ENCODE data around the gene ANK3.

ANK3 gene

DNA sequence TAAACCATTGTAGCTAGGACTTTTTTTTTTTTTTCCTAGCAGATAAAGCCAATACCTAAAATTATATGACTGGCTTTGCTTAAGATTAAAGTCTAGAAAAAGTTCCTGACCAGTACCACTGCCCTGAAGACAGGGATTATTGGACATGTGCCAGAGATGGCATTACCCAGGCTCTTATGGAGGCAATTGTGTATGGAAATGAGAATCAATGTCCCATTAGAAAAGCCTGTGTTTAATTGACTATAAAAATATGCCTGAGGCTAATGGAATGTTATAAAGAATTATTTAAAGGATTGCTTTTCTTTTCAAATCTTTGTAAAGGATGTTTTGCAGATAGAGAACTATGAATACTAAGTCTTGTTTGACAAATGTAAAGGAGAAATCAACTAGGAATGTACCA, 196.7 kb downstream of the ANK3 start:
- DNase-seq (ENCODE audit: insufficient read length, low spot score), result no peak
- TF ChIP-seq POLR2A (IDR thresholded peaks at IDR 0.05; ENCODE audit: low read depth, low read length), result no peak
- FAIRE-seq, result no peak

DNA sequence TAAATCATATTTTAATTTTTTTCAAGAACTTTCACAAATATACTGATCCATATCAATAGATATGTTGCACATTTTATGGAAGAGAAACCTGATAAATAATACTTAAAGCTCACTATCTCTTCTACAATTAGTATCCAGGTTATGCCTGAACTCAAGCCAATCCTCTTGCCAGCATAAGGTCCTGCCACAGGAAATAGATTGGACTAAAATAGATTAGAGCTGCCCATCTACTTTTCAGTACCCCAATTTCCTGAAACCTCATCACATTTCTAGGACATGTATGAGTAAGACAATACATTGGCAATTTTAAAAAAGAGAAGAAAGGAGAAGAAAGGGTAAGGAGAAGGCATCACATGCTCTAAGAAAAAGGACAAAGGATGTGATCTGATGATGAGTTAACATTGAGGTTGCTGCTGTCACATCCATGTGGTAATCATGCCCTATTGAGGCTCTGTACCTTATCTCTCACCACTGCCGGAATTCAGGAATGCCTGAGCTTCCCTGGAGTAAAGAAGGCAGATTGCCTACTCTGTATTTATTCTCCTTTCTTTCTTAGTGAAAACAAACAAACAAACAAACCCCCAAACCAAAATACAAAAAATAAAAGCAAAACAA, 199.7 kb downstream of the ANK3 start:
- no peak for DNase-seq (ENCODE audit: insufficient read length, low spot score)
- FAIRE-seq, result no peak
- no peak for TF ChIP-seq POLR2A (IDR thresholded peaks at IDR 0.05; ENCODE audit: low read depth, low read length)

DNA sequence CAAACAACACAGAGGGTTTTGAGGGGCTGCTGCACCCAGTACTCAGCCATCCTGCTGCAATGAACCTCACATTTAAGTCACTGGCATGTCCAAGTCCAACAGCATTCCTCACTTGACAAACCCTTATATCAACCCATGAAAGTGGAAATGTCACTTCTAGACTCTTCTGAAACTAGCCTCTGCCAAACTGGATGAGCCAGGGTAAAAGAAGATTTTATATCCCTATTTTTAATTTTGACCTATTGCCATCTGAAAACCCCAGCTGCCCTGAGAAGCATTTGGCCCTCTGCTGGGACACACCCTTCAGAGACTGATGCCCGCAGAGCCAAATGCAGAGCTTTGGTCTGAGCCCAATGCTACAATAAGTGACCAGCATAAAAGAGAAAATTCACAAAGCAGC, 201.1 kb downstream of the ANK3 start:
- FAIRE-seq, result no peak
- no peak for TF ChIP-seq POLR2A (IDR thresholded peaks at IDR 0.05; ENCODE audit: low read depth, low read length)
- DNase-seq (ENCODE audit: insufficient read length, low spot score), result no peak

DNA sequence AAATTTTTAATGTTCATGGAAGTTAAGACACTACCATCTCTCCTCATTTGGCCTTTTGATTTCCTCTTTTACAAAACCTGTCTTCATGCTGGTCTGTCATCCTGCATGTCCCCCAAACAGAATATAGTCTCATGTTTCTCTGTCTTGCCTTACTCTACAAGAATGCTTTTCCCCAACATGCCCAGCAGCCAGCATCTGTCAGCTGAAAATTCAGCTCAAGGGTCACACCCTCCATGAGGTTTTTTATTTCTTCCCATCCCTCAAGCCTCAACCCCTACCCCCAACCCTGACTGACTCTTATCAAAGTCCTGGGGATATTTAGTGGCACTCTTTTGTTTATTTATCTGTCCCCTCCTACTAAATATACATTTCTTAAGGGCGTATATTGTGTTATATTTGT, 202.0 kb downstream of the ANK3 start:
- DNase-seq (ENCODE audit: insufficient read length, low spot score), result no peak
- no peak for FAIRE-seq

DNA sequence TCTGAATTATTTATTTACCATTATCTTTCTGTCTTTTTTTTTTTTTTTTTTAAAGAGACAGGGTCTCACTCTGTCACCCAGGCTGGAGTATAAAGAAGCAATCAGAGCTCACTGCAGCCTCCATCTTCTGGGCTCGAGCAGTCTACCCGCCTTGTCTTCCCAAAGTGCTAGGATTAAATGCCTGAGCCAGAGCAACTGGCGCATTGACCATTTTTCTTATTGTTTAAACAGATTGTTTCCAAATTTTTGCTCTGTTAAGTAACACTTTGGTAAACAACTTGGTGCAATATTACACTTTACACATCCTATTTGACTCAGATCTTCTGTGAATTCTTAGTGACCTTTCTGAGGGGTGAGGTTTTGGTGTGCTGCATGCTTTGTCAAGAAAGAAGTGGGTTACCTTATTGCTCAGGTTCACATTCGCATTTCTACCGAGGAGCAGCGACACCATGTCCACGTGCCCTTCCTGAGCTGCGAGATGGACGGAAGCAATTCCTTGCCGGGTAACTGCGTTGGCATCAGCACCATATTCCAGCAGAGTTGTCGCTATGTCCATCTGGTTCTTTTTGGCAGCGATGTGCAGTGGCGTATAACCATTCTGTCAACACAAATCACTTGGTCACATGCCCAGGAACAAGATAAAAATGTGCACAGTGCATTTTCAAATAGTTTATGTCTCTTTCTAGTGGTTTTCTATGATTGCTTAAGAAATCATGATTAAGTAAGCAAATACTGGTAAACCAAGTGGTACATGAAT, 203.2 kb downstream of the ANK3 start:
- no peak for TF ChIP-seq POLR2A (IDR thresholded peaks at IDR 0.05; ENCODE audit: low read depth, low read length)
- FAIRE-seq (peak; percentile 23), DNase-seq (ENCODE audit: insufficient read length, low spot score) (no peak)

More for the DNA sequence above, 202.0 kb downstream of the ANK3 start:
- no peak for TF ChIP-seq POLR2A (IDR thresholded peaks at IDR 0.05; ENCODE audit: low read depth, low read length)

DNA sequence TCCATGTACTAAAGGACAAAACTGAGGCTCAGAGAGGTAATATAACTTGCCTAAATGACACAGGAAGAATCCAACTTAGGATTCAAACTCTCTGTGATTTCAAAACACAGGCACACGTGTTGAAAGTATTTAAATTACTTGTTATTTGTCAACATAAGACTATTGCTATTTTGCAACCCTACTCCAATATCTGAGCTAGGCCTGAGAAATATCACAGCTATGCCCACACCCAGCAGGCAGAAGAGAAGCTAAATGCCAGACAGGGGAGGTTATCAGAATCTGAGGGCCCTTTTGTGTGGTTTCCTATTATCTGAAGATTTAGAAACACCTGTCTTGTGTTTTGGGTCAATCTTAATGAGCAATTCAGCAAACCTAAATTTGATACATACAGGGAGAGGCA, 204.3 kb downstream of the ANK3 start:
- FAIRE-seq (peak; percentile 58), DNase-seq (ENCODE audit: insufficient read length, low spot score) (no peak)

DNA sequence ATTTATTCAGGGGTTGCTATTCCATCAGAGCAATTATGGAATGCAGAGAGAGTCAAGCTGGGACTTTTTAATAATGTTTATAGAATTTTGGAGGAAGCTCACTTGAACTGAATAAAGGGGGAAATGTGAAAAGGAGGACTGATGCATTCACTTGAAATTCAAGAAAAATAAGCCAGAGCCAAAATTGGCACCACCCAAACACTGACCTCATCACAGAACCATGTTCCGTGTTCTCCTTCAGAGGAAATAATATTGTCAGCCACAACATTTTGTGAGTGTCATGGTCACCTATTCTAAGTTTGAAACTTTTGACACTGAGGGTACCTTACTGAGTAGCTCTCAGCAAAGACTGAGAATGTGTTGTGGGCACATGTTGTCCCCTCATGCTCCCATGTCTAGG, 207.0 kb downstream of the ANK3 start:
- peak; percentile 87 for FAIRE-seq
- no peak for DNase-seq (ENCODE audit: insufficient read length, low spot score)

More for the DNA sequence above, 204.3 kb downstream of the ANK3 start:
- no peak for TF ChIP-seq POLR2A (IDR thresholded peaks at IDR 0.05; ENCODE audit: low read depth, low read length)

DNA sequence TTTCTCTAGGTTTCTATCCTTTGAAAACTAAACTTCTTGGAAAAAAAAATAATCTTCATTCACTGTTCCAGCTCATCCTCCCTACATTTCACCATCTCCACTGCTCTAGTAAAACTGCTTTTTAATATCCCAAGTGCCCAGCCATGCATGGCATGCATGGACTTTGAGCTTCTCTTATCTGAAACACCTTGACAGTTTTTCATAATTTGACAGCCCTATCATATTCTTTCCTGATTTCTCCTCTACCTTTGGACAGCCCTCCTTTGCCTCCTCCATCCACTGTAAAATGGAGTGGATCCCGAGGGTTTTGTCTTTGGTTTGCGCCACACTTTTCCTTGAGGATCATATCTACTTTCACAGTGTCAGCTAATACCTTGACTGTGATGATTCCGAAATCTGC, 212.8 kb downstream of the ANK3 start:
- FAIRE-seq (no peak), DNase-seq (ENCODE audit: insufficient read length, low spot score) (no peak)
- TF ChIP-seq POLR2A (IDR thresholded peaks at IDR 0.05; ENCODE audit: low read depth, low read length), result no peak

More for the DNA sequence above, 207.0 kb downstream of the ANK3 start:
- no peak for TF ChIP-seq POLR2A (IDR thresholded peaks at IDR 0.05; ENCODE audit: low read depth, low read length)

DNA sequence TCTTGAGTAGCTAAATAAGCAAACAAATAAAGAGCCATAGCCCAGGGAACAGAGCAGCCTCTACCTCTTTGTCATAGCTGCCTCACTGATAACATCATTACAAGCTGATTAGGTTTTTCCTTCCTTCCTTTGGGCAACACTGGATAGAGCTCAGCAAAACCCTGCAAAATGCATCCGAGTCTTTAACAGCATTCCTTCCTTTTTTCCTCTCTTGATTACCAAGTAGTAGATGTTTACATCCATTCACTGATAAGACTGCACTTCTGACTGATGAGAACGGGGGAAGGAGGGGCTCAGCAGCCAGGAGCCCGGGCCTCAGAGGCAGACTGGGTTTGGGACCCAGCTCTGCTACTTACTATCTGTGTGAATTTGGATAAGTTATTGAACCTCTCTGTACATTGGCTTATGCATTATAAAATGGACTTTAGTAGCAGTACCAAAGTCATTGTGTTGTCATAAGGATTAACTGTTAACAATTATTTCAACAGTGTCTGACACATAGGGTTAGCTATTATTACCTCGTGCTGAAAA, 214.2 kb downstream of the ANK3 start:
- TF ChIP-seq POLR2A (IDR thresholded peaks at IDR 0.05; ENCODE audit: low read depth, low read length), result no peak
- DNase-seq (ENCODE audit: insufficient read length, low spot score), result no peak
- FAIRE-seq, result no peak

DNA sequence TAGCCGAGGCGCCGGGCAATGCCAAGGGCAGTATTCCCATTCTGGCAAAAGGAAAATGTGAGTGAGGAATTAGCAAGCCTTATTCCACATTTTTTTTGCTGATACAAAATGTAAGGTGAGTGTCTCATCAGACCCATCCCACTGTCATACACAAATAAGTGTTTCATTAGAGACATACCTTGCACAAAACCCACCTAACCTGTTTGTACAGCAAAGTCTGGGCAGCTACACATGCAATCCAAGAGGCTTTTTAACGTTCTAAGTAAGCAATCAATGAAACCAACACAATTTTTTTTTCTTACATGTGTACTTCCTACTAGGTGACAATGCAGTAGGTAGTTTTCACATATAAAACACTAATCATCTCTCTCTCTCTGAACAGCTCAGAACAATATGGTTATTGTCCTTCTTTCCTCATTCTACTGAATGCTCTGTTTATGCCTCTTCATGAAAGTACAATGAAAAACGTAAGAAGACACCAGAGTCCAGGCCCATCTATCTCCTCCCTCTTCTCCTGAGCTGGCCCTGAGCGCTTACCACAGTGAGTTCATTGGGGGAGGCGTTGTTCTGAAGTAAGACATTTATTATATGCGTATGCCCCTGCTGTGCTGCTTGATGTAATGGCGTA, 217.2 kb downstream of the ANK3 start:
- FAIRE-seq (peak; percentile 23), DNase-seq (ENCODE audit: insufficient read length, low spot score) (no peak)
- no peak for TF ChIP-seq POLR2A (IDR thresholded peaks at IDR 0.05; ENCODE audit: low read depth, low read length)

DNA sequence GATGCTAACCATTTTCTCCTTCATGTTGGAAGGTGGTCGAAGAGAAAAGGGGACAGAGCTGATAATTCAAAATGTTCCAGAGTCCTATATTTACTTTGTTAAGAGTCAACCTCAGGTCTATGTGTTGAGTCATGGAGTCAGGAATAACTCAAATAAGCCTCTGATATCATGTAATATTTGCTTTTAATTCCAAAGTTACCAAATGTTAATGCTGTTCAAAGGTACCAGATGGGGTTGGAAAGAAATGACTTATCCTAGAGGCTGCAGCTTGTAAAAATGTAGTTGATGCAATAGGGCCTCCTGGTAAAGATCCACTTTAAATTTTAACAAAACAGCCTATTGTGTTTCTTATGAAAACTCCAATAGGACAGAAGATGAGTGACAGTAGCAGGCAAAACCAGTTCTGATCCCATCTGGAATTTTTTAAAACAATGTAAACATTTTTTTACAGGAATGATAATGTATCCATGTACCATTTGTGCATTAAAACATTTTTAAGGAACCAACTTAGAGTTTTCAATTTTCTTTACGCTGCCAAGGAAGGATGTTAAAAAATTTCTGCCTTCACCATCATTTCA, 218.2 kb downstream of the ANK3 start:
- DNase-seq (ENCODE audit: insufficient read length, low spot score) (no peak), FAIRE-seq (peak; percentile 33)
- no peak for TF ChIP-seq POLR2A (IDR thresholded peaks at IDR 0.05; ENCODE audit: low read depth, low read length)

DNA sequence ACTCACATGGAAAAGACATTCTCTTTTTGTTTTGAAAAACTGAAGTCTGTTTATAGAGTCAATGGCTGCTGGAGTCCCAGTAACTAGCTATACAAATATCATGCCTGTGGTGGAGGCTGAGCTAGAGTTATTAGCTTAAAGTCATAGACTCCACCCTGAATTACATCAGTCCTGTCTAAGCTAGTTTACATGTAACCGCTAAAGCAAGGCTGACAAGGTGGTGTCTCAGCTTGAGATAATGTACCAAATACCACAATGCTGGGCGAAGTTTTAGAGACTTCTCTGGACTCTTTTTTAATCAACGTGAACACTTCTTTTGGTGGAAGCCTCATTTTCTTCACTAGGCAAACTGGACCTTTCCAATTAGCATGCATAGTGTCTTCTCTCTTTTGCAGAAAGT, 219.4 kb downstream of the ANK3 start:
- FAIRE-seq, result no peak
- no peak for DNase-seq (ENCODE audit: insufficient read length, low spot score)

DNA sequence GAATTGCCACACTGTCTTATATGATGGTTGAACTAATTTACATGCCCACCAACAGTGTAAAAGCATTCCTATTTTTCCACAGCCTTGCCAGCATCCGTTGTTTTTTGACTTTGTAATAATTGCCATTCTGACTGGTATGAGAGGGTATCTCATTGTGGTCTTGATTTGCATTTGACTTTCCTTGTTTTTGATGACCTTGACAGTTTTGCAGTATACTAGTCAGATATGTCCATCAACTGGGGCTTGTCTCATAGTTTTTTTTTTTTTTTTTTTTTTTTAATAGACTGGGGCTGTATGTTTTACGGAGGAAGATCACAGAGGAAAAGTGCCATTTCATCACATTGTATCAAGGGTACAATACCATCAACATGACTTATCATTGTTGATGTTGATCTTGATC, 220.6 kb downstream of the ANK3 start:
- FAIRE-seq (peak; percentile 23), DNase-seq (ENCODE audit: insufficient read length, low spot score) (no peak)
- TF ChIP-seq POLR2A (IDR thresholded peaks at IDR 0.05; ENCODE audit: low read depth, low read length), result no peak

More for the DNA sequence above, 219.4 kb downstream of the ANK3 start:
- TF ChIP-seq POLR2A (IDR thresholded peaks at IDR 0.05; ENCODE audit: low read depth, low read length), result no peak

DNA sequence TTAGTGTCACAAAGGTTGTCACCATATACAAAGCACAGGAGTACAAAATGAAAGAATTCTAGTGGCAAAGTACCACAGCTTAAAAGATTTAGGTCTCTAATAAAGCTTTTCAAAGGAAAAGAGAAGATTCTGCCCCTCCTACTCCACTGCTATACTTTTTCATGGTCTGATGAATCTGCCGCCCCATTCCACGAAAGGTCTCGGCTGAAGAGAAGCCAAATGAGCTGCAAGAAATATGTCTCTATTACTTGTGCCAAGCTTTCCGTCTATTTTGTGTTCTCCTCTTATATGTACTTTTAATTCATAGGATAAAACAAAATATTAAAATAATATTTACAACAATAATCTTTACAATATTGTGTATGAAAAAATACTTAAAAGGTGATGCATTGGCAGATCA, 222.6 kb downstream of the ANK3 start:
- DNase-seq (ENCODE audit: insufficient read length, low spot score) (no peak), FAIRE-seq (peak; percentile 33)
- TF ChIP-seq POLR2A (IDR thresholded peaks at IDR 0.05; ENCODE audit: low read depth, low read length), result no peak

Measured in H54 (cell line).